Endothelial cell of umbilical vein (primary cell): ENCODE data around the gene TENT5C. TPM values are rescaled to one million over a fixed set of nuclear protein-coding genes. Genes with fewer than 3 reads are reported as not detected.

Experiments used
- BruUV-seq: library from RNA; stranded (reverse); fragments of 400-500 nt; replicated peaks from 2 replicates; lab custom pipeline; 2021; lab: Mats Ljungman, UMichigan
- CTCF ChIA-PET: fragments of 300-600, 350-600 bp; sonication (Branson Sonifier 250); formaldehyde crosslinking; loops from one replicate; lab custom pipeline; 2021; ENCODE audit warnings: antibody characterized with exemption, inconsistent platforms; lab: Charles Lee
- POLR2A ChIA-PET: fragments of 300-600, 350-600 bp; sonication (Branson Sonifier 250); formaldehyde crosslinking; loops from one replicate; lab custom pipeline; 2021; ENCODE audit warnings: antibody characterized with exemption, inconsistent platforms; lab: Charles Lee
- DNase-seq: peaks from one replicate; pipeline ENCODE4 v3.0.0-alpha.2; 2011; ENCODE audit warnings: low read depth, low spot score
- FAIRE-seq: peaks from 2 replicates; lab custom pipeline; 2011; peaks lifted over from hg19 to GRCh38; lab: Jason Lieb, UNC
- H2AFZ ChIP-seq: 2 replicates; pipeline ENCODE4 v1.6.0; 2012; ENCODE audit warnings: low read depth, low read length, control low read depth, inconsistent platforms
- H3K27ac ChIP-seq: 2 replicates; pipeline ENCODE4 v1.5.1; 2011; ENCODE audit warnings: low read depth, mild to moderate bottlenecking, control low read depth, low read length, moderate library complexity; ENCODE audit not compliant: insufficient read depth
- H3K27me3 ChIP-seq, 2 experiments: 2 replicates each; pipeline versions ENCODE4 v1.6.0 to v1.6.1; 2011; ENCODE audit warnings: low read length in 2 of 2, mixed read lengths in 1 of 2; ENCODE audit not compliant: control insufficient read depth in 2 of 2, insufficient read depth in 2 of 2
- H3K36me3 ChIP-seq, 2 experiments: 2 replicates in 1 of 2; 3 replicates in 1 of 2; pipeline ENCODE4 v1.5.1; 2011; ENCODE audit warnings: low read length in 2 of 2, mild to moderate bottlenecking in 1 of 2, moderate library complexity in 1 of 2; ENCODE audit not compliant: control insufficient read depth in 2 of 2, insufficient read depth in 2 of 2; ENCODE audit errors: extremely low read depth in 1 of 2
- H3K4me1 ChIP-seq: 3 replicates; pipeline ENCODE4 v1.5.1; 2011; ENCODE audit warnings: mild to moderate bottlenecking, low read length; ENCODE audit not compliant: control insufficient read depth, insufficient read depth; ENCODE audit errors: extremely low read depth
- H3K4me2 ChIP-seq: 2 replicates; pipeline ENCODE4 v1.6.1; 2011; ENCODE audit warnings: low read length, control low read depth, mixed read lengths; ENCODE audit not compliant: insufficient read depth
- H3K4me3 ChIP-seq, 3 experiments: fragments of 200-600 bp in 1 of 3; sonication (generic), shearing (Covaris generic) in 1 of 3; replicated peaks in 1 of 3; 2 replicates each; pipeline ENCODE4 v1.5.1; 2011 to 2016; ENCODE audit warnings: control low read depth in 3 of 3, low read length in 3 of 3, mild to moderate bottlenecking in 2 of 3, inconsistent platforms in 1 of 3, low read depth in 1 of 3, moderate library complexity in 1 of 3; ENCODE audit not compliant: insufficient read depth in 1 of 3
- H3K79me2 ChIP-seq: 2 replicates; pipeline ENCODE4 v1.6.0; 2012; ENCODE audit warnings: low read length, inconsistent platforms; ENCODE audit not compliant: control insufficient read depth, insufficient read depth
- H3K9ac ChIP-seq: replicated peaks from 2 replicates; pipeline ENCODE3; 2011; ENCODE audit warnings: low read length, control low read depth; ENCODE audit not compliant: insufficient read depth; ENCODE audit errors: extremely low read depth
- H3K9me1 ChIP-seq: replicated peaks from 3 replicates; pipeline ENCODE4 v1.6.0; 2011; ENCODE audit warnings: mild to moderate bottlenecking, low read length; ENCODE audit not compliant: control insufficient read depth, insufficient read depth; ENCODE audit errors: extremely low read depth
- H3K9me3 ChIP-seq: replicated peaks from 2 replicates; pipeline ENCODE4 v1.5.1; 2012; ENCODE audit warnings: low read length, inconsistent platforms; ENCODE audit not compliant: control insufficient read depth, insufficient read depth
- H4K20me1 ChIP-seq: replicated peaks from 2 replicates; pipeline ENCODE3; 2011; ENCODE audit warnings: mild to moderate bottlenecking, low read length; ENCODE audit not compliant: control insufficient read depth, insufficient read depth; ENCODE audit errors: extremely low read depth
- CTCF ChIP-seq, 2 donors: IDR thresholded peaks; 1 replicate in 1 of 2; 2 replicates in 1 of 2; pipeline ENCODE4 v1.5.1; 2011; ENCODE audit warnings: low read length in 2 of 2, mild to moderate bottlenecking in 2 of 2, moderate library complexity in 2 of 2, control low read depth in 1 of 2, inconsistent platforms in 1 of 2, low read depth in 1 of 2; ENCODE audit not compliant: insufficient read depth in 1 of 2; ENCODE audit errors: extremely low read depth in 1 of 2
- EZH2 ChIP-seq: IDR thresholded peaks from 2 replicates; pipeline ENCODE4 v1.6.1; 2012; ENCODE audit warnings: borderline replicate concordance, low read depth, mild to moderate bottlenecking, moderate library complexity, low read length, inconsistent platforms; ENCODE audit not compliant: severe bottlenecking
- FOS ChIP-seq: IDR thresholded peaks from 2 replicates; pipeline ENCODE4 v1.6.1; 2011; ENCODE audit warnings: mild to moderate bottlenecking, low read length, moderate library complexity, borderline replicate concordance; ENCODE audit not compliant: insufficient read depth
- GATA2 ChIP-seq: IDR thresholded peaks from 2 replicates; pipeline ENCODE4 v1.7.0; 2011; ENCODE audit warnings: low read depth, mild to moderate bottlenecking, moderate library complexity, mixed read lengths, low read length; ENCODE audit not compliant: insufficient read length, insufficient read depth
- JUN ChIP-seq: IDR thresholded peaks from 2 replicates; pipeline ENCODE4 v1.6.1; 2011; ENCODE audit warnings: borderline replicate concordance, low read depth; ENCODE audit not compliant: insufficient read length, insufficient read depth
- MAX ChIP-seq: IDR thresholded peaks from 2 replicates; pipeline ENCODE4 v1.6.1; 2011; ENCODE audit not compliant: insufficient read depth, insufficient read length
- MYC ChIP-seq: IDR thresholded peaks from one replicate; pipeline ENCODE4 v1.6.1; 2011; ENCODE audit warnings: mild to moderate bottlenecking, low read depth, low read length
- POLR2A ChIP-seq: IDR thresholded peaks from 2 replicates; pipeline ENCODE4 v1.6.1; 2012; ENCODE audit warnings: low read depth, mild to moderate bottlenecking, control low read depth, low read length
- POLR2AphosphoS5 ChIP-seq: IDR thresholded peaks from 2 replicates; pipeline ENCODE4 v1.6.1; 2012; ENCODE audit warnings: low read depth, mild to moderate bottlenecking, control low read depth, low read length, moderate library complexity; ENCODE audit not compliant: insufficient read depth
- dilution Hi-C: fragments of 300-500 bp; cut with MboI; formaldehyde crosslinking; loops from one replicate; pipeline ENCODE4 v1.15.0; 2019; ENCODE audit warnings: low sequenced_read_pairs; ENCODE audit not compliant: extremely low pct_ligation_motif_present
- intact Hi-C: fragments of 100-400 bp; cut with micrococcal nuclease; formaldehyde crosslinking; loops from one replicate; pipeline ENCODE4 v1.10.0; 2022
- polyA plus RNA-seq, 4 experiments: library from polyadenylated mRNA; depleted of rRNA in 3 of 4; stranded (reverse) in 3 of 4; unstranded in 1 of 4; fragments of >200 nt; gene quantifications; 2 replicates each; pipeline versions ENCODE4 v1.2.1 to v1.2.3, GENCODE V29; 2011 to 2012; ENCODE audit warnings: missing spikeins in 1 of 4
- total RNA-seq: library from RNA; stranded (reverse); gene quantifications from 2 replicates; pipeline ENCODE4 v1.2.3, GENCODE V29; 2021

Gene TENT5C
- total and polyA plus RNA-seq, 2 donors (not counting 3 experiments of a cell fraction or from before 2014, with no cell fraction given) = 0.06 to 0.22 TPM

GRCh38 chr1:117574161-117574835 is 31.6 kb upstream of the TENT5C start:
- Histone ChIP-seq H3K9ac (no peak overlapping the region), H3K4me3 (no peak overlapping the region), H3K36me3 (no peaks in the 10 kb centered on the region), H3K4me2 (no peak overlapping the region), H3K27ac (no peak overlapping the region), H2AFZ (no peak overlapping the region), H3K9me1 (no peaks in the 10 kb centered on the region), H3K79me2 (no peaks in the 10 kb centered on the region), H3K9me3 (no peaks in the 10 kb centered on the region), H4K20me1 (no peaks in the 10 kb centered on the region), H3K27me3 (peaks cover 1 to 3% of the 10 kb centered on the region in 2 experiments), H3K4me1 (no peaks in the 10 kb centered on the region)
- ChIA-PET POLR2A (no interaction called here), CTCF (interaction anchor here (1.6 kb wide), 2 partner anchors 12 to 39 kb away, joined by 4 to 6 read pairs; no protein-coding TSS in a partner anchor)
- BruUV-seq = no TSS peak
- dilution Hi-C loops = no loop called here
- TF ChIP-seq FOS = no peak
- no peak for TF ChIP-seq JUN
- TF ChIP-seq MAX = no peak
- TF ChIP-seq MYC = no peak
- no peak for TF ChIP-seq POLR2AphosphoS5
- TF ChIP-seq EZH2 = no peak
- TF ChIP-seq CTCF (IDR thresholded peaks at IDR 0.05; ENCODE audit: extremely low read depth in 1 of 2, insufficient read depth in 1 of 2, low read depth in 1 of 2, low read length in 2 of 2) = no peak
- TF ChIP-seq GATA2 = no peak
- TF ChIP-seq POLR2A = no peak
- intact Hi-C loops = no loop called here
- no peak for FAIRE-seq
- DNase-seq = no peak
